NCI-H460 (cell line): ENCODE results near the gene ZRANB1. TPM values are rescaled to one million over a fixed set of nuclear protein-coding genes. Genes with fewer than 3 reads are reported as not detected.

ENCODE experiments used
- DNase-seq: peaks from one replicate; pipeline ENCODE4 v3.0.0-alpha.2; 2016; ENCODE audit warnings: low read depth; ENCODE audit errors: extremely low read depth
- small RNA-seq, 2 experiments: library from RNA; depleted of rRNA; stranded (forward); fragments of <200 nt; gene quantifications; one replicate each; pipeline ENCODE3, GENCODE V24; 2014
- total RNA-seq: library from RNA; depleted of rRNA; stranded (reverse); fragments of >200 nt; shearing (Covaris generic); gene quantifications from 2 replicates; pipeline ENCODE4 v1.2.3, GENCODE V29; 2014; rRNA removed

ZRANB1 gene
- total RNA-seq, 1 experiment from 2014 or later = 30.5 TPM

DNA sequence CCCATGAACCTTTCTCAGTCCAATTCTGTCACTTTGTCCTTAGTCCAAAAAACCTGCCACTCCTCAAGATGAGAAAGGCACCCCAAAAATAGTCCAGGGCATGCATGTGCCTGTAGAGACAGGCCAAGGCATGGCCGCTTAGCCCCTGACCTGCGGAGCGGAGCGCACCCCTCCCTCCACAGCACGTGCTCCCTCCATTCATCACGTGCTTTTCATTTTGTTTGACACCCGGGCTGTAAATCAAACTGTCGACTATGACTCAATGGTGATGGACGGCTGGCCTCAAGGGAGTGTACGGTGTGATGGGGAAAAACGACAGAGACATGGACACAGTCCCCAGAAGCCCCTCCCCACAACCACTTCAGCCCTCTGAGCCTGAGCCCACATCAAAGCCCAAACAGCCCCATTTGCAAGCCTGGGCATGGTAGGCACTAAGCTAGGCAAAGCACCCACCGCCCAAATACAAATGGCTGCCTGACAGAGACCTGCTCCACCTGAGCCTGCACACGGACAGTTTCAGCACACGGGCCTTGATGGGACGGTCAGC is 90.6 kb downstream of the ZRANB1 start:
- no peak for DNase-seq

DNA sequence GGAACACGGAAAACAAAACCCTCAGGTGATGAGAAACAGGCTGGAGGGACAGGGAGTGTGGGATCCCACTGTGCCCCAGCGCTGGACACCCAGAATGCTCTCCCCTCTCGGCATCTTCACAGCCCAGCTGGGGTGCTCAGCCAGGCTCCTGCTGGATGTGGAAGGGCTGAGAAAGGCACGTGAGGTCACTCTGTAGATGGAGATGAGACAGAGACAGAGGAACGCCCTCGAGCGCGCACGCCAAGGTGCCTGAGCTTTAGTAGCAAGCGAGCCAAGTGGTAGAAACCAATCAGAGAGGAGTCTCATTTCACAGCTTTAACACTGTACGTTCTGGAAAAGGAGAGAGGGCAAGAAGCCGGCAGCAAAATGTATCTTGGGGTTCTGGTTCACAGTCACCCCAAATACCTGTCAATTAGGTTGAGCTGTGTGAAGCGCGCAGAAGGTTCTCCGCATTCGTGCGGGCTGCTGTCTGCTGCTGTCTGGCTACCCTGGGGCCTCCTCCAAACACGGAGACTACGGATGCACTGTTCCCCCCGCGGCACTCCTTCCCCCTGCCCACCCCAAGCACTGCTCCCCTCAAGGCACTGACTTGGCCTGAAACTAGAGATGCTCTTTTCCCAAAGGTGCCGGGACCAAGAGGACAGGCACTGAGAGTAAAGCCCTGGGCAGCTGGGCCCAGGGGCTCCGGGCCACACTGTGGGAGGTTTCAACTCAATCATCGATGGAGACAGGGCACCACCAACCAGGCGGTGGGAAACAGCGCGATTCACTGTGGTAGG is 91.4 kb downstream of the ZRANB1 start:
- no peak for DNase-seq

DNA sequence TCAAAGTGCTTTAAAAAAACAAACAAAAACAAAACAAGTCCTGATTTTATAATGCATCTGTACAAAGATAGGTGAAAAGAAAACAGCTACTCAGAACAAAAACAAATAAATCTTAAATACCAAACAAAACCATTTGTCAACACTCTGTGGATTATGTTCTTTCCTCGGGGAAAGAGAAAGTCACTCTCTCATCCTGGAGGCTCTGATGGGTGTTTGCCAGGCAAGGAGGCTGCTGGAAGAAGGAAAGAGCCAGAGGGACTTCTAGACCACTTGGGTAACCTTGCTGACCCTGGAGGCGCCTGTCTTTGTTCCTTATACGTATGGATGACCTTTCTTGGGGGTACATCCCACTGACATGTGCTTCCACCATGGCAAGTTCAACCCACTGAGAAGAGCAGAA is 92.8 kb downstream of the ZRANB1 start:
- no peak for DNase-seq

DNA sequence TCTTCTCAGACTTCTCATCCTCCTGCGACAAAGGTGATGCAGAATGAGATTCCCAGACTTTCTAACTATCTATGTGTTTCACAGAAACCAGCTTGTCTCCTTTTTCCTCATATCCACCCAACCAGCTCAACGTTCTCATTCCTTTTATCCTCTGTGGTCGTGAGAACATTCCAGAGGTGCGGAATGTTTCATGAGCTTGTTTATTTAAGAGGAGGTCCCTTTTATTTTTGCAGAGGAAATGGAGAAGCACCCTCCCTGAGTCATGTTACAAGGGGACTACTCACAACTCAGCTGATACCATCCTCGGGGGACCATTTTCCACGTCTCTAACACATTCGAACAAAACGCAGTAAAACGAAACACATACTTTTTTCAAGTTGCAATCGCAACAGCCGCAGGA is 93.2 kb downstream of the ZRANB1 start:
- peak; percentile 77 for DNase-seq

DNA sequence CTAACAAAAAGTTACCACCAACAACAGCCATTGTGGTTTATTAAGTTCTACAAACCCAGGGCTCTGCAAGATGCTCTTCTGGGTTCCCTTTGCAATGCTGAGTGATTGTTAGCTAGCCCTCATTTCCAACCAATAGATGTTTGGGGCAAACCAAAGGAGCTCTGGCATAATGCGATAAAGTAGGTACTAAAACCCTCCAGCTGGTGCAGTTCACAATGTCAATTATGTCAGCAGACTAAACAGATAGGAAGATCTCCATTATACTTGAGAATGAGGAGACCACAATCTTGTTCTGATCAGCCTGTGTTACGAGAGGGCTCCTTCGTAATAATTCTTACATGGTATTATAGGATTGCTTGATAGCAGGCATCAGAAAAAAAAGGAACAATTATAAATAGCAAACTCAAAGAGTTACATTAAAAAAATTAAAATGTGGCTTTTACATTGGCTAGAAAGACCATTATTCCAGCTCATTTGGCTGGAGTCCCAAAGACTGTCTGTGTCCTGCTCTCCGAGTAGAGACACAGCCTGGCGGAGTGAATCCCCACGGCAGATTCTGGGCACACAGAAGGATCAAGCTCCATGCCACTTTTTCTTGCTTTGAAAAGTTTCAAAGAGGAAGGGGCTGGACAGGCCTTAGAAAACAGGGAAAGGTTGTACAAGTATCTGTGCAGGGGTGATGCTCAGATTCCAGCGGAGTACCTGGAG is 93.8 kb downstream of the ZRANB1 start:
- no peak for DNase-seq

DNA sequence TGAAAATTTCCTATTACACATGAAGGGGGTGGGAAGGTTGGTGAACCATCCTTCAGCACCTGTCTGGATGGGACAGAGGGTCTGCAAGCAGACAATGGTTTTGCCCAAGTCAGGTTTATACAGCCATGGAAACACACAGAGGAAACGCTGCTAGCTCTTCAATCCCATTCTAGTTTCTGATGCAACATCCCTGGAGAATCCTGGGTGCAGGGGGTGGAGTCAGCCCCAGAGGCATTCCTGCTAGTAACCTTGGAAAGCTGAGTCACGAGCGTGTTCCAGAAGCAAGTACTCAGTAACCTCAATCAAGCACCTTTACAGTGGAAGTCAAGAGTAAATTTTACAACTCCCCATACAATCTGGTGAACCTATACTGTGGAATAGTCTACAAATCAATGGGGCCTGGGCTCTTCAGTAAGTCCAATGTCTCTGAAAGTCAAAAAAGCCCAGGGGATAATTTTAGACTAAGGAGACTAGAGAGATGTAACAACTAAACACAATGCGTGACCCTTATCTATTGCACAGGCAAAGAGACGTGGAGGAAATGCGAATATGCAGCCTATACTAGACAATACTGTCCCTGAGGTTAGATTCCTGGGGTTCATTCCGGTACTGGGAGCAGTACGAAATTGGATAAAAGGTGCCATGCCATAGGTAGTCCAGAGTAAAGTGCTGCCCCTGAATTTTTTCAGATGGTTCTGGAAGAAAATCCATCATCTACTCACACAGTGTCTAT is 95.4 kb downstream of the ZRANB1 start:
- DNase-seq = peak; percentile 95

Small RNAs within 50 kb of the gene (small RNA-seq; reads per million reads assigned to genes)
- 0 reads per million in 2 experiments for gene MIR4296

Other genes starting within 250 kb of the ZRANB1 start
- 10.0 and 10.8 TPM in 2 replicates for gene FAM53B, start 197.7 kb upstream of the ZRANB1 start, total RNA-seq
- gene EEF1AKMT2, start 150.2 kb upstream of the ZRANB1 start, total RNA-seq = 44.3 and 44.7 TPM in 2 replicates
- gene ABRAXAS2, start 140.3 kb upstream of the ZRANB1 start, total RNA-seq = 19.5 and 23.9 TPM in 2 replicates
- 75.1 and 77.3 TPM in 2 replicates for gene CTBP2, start 218.4 kb downstream of the ZRANB1 start, total RNA-seq